Brain microvascular endothelial cell (primary cell): Measurements from ENCODE around the gene CCDC12.
A peak's percentile ranks its signal among the peaks of the same experiment; 100 is the strongest.

Experiments used
- DNase-seq: peaks from one replicate; pipeline ENCODE4 v3.0.0-alpha.2; 2020
- H3K27ac ChIP-seq: fragments of 250-450 bp; sonication (Bioruptor Pico); 2 replicates; pipeline ENCODE4 v1.5.1; 2020; ENCODE audit warnings: mild to moderate bottlenecking, moderate library complexity
- H3K27me3 ChIP-seq: fragments of 250-450 bp; sonication (Bioruptor Pico); replicated peaks from 2 replicates; pipeline ENCODE4 v1.5.1; 2020; ENCODE audit warnings: mild to moderate bottlenecking
- H3K36me3 ChIP-seq: fragments of 250-450 bp; sonication (Bioruptor Pico); replicated peaks from 2 replicates; pipeline ENCODE4 v1.5.1; 2020; ENCODE audit warnings: mild to moderate bottlenecking
- H3K4me3 ChIP-seq: 2 replicates; pipeline ENCODE4 v1.5.1; 2011; ENCODE audit warnings: low read depth, mild to moderate bottlenecking, control low read depth, low read length, moderate library complexity
- in situ Hi-C: cut with HindIII; loops from 2 replicates; pipeline ENCODE4 v1.10.0; 2017; ENCODE audit warnings: low sequenced_read_pairs, low pct_ligation_motif_present
- TF ChIP-seq, protein P1 (sequence below): IDR thresholded peaks from 2 replicates; pipeline ENCODE4 v1.5.1; 2011; ENCODE audit warnings: low read depth, mild to moderate bottlenecking, moderate library complexity, low read length, control low read depth, inconsistent platforms; ENCODE audit errors: missing control alignments

CCDC12 gene

DNA sequence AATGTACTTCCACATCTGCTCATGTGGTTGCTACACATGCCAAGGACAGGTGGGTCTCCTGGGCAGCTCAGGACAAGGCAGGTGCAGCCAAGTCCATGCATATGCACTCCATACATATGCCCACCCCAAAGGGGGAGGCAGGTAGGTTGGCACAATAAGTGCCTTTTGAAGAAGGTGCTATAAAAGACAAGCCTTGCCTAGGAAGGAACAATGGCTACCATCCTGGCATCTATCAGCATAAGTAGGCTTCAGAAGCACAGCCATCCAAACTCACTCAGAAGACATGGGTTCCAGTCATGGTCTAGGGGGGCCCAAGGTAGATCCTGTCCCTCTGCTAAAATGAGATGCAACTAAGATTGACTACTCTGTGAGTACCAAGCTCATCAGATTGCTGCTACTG lies 37.5 kb upstream of the CCDC12 start:
- Histone ChIP-seq H3K36me3 (peaks cover 5% of the 10 kb centered on the region), H3K4me3 (no peak overlapping the region), H3K27ac (no peak overlapping the region), H3K27me3 (no peaks in the 10 kb centered on the region)
- DNase-seq = no peak
- in situ Hi-C loops = no loop called here
- TF ChIP-seq, protein P1, sequence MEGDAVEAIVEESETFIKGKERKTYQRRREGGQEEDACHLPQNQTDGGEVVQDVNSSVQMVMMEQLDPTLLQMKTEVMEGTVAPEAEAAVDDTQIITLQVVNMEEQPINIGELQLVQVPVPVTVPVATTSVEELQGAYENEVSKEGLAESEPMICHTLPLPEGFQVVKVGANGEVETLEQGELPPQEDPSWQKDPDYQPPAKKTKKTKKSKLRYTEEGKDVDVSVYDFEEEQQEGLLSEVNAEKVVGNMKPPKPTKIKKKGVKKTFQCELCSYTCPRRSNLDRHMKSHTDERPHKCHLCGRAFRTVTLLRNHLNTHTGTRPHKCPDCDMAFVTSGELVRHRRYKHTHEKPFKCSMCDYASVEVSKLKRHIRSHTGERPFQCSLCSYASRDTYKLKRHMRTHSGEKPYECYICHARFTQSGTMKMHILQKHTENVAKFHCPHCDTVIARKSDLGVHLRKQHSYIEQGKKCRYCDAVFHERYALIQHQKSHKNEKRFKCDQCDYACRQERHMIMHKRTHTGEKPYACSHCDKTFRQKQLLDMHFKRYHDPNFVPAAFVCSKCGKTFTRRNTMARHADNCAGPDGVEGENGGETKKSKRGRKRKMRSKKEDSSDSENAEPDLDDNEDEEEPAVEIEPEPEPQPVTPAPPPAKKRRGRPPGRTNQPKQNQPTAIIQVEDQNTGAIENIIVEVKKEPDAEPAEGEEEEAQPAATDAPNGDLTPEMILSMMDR = no peak

DNA sequence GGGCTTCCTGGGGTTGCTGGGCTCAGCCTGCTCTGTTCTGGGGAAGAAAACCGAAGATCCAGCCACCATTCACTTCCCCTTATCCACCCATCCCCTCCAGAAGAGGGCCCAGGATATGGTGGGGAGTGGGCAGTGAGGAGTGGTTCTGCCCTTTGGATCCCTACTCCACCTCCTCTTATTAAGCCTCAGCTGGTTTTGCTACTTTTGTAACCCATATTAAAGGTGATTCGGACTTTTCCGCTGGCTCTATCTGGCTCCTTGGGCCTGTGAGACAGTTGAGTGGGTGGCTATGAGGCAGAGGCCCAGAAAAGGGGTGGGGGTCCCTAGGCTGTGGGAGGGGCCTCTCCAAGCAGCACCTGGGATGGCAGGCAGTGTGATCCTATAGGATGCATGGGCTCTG lies 36.7 kb upstream of the CCDC12 start:
- Histone ChIP-seq H3K36me3 (peaks cover 5% of the 10 kb centered on the region), H3K27ac (no peak overlapping the region), H3K27me3 (no peaks in the 10 kb centered on the region), H3K4me3 (no peak overlapping the region)
- TF ChIP-seq, protein P1 = no peak
- no peak for DNase-seq
- in situ Hi-C loops = no loop called here

DNA sequence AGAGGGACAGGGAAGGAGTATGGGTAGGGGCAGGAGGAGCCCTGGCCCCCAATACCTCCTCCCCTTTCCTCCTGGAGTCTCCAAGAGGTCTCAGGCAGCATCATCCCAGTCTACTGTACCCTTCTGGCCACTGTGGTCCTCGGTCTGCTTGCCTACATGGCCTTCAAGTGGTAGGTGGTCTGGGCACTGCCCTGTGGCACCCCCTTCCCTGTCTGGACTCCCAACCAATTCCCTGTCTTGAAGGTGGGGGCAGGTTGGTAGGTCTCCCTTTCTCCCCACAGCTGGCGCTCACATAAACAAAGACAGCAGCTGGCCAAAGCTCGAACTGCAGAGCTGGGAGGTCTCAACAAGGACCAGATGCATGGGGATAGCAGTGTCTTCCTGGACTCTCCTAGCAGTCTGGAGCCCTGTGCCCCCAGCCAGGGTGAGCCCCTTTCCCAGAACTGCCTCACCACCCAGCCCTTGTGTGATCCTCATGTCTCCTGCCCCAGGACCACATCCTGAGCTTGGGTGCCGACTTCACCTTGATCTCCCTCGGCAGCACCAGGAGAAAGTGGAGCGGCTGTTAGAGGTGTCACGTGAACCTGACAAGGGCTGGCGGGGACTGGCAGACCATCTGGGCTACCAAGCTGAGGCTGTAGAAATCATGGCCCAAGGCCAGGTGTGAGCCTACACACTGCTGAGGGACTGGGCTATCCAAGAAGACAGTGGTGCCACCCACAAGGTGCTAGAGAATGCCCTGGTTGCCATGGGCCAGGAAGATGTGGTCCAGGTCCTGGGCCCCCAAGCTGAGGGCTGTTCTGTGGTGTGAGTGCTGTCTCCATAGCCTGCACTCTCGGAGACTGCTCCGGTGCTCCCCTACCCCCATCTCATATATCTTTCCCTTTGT lies 36.0 kb upstream of the CCDC12 start:
- H3K27ac ChIP-seq = no peak overlapping the region
- in situ Hi-C loops = no loop called here
- DNase-seq = no peak
- TF ChIP-seq, protein P1 = no peak
- H3K4me3 ChIP-seq = no peak overlapping the region
- H3K27me3 ChIP-seq = no peaks in the 10 kb centered on the region
- peaks cover 4% of the 10 kb centered on the region for H3K36me3 ChIP-seq

DNA sequence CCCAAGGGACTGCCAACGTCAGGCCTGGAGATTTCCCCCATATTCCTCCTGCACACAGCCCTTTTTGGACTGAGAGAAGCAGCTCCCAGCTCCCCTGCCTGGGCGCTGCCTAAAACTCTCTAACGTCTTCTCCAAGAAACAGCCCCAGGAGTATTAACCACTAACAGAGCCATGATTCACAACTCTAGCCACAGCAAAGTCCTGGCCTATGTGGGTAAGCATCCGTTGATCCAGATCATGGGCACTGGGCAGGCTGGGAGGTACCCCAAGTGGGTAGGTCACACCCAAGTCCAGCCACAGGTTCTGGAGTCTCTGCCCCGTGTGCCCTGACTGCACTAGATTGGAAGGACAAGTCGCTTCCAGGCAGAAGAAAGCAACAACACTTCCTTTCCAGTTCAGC lies 34.8 kb upstream of the CCDC12 start:
- in situ Hi-C loops = no loop called here
- peaks cover 2% of the 10 kb centered on the region for H3K36me3 ChIP-seq

DNA sequence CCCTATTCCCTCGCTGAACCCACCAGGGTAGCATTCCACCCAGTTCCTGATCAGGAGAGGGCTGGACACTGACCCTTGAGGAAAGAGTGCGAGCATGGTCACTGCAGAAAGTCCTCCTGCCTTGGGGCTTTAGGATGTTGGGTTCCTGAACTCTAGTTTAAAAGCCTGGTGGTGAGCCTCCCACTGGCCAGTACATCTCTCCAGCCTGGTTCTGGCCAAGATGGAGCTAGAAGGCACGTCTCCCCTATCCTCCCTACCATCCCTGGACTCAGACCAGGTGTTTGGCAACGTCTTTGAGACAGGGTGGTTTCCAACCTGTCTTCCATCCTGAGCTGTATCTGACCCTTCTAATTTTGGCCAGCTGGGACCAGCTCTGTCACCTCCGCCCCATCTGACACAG lies 34.4 kb upstream of the CCDC12 start:
- no peak overlapping the region for H3K27ac ChIP-seq
- no peaks in the 10 kb centered on the region for H3K27me3 ChIP-seq
- TF ChIP-seq, protein P1 = no peak
- H3K36me3 ChIP-seq = no peaks in the 10 kb centered on the region
- in situ Hi-C loops = no loop called here
- H3K4me3 ChIP-seq = no peak overlapping the region
- no peak for DNase-seq

More for the DNA sequence above, 34.8 kb upstream of the CCDC12 start:
- DNase-seq = no peak
- TF ChIP-seq, protein P1 = no peak
- Histone ChIP-seq H3K27me3 (no peaks in the 10 kb centered on the region), H3K27ac (no peak overlapping the region), H3K4me3 (no peak overlapping the region)

DNA sequence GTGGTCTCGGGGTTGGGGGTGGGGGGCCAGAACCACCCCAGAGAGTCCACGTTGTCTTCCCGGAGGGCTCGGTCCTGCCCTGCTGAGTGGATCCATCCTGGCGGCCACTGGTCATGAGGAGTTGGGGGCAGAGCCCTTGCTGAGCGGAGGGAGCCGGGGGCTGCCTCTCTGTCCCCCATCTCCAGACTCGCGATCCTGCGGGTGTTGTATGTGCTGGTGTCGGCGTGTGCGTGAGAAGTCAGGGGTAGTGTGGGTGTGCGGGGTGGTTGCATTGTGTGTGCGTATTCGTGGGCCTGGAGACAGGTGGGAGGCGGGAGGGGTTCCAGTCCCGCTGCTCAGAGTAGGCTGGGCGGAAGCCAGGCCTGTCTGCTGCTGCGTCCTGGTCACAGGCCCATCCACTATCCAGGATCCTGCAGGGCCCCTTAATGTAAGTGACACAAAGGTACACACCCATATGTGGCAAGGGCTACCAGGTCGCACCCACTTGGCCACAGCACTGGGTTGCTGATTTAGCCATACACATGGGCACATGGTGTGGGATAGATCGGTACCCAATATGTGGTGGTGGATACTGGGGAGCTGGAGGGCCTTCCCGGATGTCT lies 33.7 kb upstream of the CCDC12 start:
- in situ Hi-C loops = no loop called here
- Histone ChIP-seq H3K4me3 (peak overlapping the region; percentile 62), H3K27ac (peak overlapping the region; percentile 75), H3K36me3 (no peaks in the 10 kb centered on the region), H3K27me3 (no peaks in the 10 kb centered on the region)
- TF ChIP-seq, protein P1 = no peak
- no peak for DNase-seq
